ENCODE measurements around the gene SNTB2.

- TF ChIP-seq CTCF (IDR thresholded peaks at IDR 0.05 in 8 of 11, conservative IDR thresholded peaks at IDR 0.05 in 3 of 11), result no peak
- TF ChIP-seq POLR2AphosphoS5 (IDR thresholded peaks at IDR 0.05), result no peak
Measured at GRCh38 chr16:69345923-69346322, 159.0 kb downstream of the SNTB2 start.
